GM18861 (cell line): ENCODE measurements around the gene STPG3.
"Not testable (repeated sequence)": the region's sequence is repeated elsewhere in the genome, so short reads cannot be mapped to it uniquely, and the experiment has no call there.

ENCODE experiments used
- ATAC-seq: cut with Tn5 transposase; IDR thresholded peaks from one replicate; pipeline ENCODE4 v1.9.1; 2021; ENCODE audit not compliant: unreplicated experiment

The STPG3 gene

DNA sequence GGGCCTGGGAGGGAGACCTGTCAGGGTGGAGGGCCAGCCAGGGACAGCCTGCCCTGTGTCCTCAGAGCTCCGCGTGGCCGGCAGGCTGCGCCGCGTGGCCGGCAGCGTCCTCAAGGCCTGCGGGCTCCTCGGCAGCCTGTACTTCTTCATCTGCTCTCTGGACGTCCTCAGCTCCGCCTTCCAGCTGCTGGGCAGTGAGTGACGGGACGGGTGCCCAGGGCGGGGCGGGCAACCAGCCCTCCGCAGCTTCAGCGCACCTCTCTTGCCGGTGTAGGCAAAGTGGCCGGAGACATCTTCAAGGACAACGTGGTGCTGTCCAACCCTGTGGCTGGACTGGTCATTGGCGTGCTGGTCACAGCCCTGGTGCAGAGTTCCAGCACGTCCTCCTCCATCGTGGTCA, 18.6 kb upstream of the STPG3 start:
- ATAC-seq, result no peak

DNA sequence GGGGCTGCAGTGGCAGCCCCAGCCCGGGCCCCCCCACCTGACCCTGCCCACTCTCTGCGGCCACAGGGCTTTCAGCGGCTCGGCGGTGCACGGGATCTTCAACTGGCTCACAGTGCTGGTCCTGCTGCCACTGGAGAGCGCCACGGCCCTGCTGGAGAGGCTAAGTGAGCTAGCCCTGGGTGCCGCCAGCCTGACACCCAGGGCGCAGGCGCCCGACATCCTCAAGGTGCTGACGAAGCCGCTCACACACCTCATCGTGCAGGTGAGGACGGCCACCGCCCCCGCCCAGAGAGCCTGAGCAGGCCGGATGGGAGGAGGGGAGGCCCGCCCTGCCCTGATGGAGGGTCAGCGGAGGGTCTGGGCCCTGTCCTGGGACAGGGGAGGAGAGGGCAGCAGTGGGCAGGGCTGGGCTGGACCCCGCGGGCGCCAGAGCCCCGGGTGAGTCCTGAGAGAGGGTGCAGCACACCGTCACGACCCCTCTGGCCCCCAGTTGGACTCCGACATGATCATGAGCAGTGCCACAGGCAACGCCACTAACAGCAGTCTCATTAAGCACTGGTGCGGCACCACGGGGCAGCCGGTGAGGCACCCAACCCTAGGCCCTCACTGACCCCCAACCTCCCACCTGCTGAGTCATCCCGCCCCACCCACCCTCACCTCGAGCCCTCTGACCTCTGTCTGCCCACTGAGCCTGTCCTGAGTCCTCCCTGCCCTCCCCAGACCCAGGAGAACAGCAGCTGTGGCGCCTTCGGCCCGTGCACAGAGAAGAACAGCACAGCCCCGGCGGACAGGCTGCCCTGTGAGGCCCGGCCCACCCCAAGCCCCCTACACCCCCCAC, 17.7 kb upstream of the STPG3 start:
- ATAC-seq, result no peak

DNA sequence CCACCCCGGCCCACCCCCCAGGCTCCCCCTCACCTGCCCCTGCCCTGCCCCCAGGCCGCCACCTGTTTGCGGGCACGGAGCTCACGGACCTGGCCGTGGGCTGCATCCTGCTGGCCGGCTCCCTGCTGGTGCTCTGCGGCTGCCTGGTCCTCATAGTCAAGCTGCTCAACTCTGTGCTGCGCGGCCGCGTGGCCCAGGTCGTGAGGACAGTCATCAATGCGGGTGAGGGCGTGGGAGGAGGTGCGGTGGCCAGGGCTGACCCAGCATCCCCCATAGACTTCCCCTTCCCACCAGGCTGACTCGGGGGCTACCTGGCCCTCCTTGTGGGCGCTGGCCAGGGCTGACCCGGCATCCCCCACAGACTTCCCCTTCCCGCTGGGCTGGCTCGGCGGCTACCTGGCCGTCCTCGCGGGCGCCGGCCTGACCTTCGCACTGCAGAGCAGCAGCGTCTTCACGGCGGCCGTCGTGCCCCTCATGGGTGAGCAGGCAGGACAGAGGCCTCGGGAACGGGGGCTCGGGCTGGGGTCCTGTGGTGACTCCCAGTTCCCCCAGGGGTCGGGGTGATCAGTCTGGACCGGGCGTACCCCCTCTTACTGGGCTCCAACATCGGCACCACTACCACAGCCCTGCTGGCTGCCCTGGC, 16.9 kb upstream of the STPG3 start:
- ATAC-seq, result no peak

DNA sequence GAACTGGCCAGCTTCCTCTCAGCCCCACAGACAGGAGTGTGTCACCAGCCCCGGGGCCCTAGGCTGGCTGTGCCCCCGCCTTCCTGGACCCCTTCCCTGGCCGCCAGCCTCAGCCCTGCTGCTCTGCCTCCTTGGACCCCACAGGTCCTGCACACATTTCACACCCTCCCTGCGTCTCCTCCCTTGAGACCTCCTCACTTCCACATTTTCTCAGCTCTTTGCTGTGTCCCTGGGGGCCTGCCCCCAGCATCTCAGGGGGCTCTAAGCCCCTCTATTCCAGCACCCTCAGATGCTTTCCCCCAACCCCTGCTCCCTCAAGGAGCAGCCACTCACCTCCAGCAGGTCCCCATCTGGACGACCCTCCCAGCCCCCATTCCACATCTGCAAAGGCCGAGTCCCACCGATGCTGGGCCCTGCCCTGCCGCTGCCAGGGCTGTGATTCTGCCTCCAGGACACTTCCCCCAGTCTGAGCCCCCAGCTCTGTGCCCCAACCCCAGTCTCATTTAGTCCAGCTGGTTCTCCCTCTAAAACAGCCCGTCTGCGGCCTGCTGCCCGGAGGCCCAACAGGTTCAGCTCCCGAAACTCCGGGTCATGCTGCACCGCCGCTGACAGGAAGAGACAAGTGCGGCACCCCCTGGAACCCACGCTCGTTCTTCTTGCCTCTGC, 16.2 kb upstream of the STPG3 start:
- no peak for ATAC-seq

DNA sequence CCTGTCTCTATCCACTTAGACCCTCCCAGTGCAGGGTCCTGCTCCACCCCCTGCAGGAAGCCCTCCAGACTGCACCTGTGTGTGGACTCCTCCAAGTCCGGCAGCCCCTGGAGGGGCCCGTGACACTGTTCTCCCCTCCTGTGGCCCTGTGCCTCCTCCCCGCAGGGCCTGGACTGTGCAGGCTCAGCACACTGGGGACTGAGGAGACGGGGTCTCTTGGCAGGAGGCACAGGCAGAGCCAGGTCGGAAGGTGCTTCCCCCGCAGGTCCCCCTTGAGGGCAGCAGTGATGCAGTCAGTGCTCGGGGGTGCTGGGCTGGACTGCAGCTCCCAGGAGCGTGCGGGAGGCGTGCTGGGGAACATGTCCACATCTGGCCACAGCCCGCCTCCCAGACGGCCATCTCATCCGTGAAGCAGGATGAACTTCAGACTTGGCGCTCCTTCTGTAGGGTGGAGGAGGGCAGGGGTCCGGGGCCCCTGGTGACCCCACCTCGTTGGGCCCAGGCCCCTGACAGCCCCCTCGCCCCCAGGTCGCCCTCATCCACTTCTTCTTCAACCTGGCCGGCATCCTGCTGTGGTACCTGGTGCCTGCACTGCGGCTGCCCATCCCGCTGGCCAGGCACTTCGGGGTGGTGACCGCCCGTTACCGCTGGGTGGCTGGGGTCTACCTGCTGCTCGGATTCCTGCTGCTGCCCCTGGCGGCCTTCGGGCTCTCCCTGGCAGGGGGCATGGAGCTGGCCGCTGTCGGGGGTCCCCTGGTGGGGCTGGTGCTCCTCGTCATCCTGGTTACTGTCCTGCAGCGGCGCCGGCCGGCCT, 15.5 kb upstream of the STPG3 start:
- no peak for ATAC-seq

DNA sequence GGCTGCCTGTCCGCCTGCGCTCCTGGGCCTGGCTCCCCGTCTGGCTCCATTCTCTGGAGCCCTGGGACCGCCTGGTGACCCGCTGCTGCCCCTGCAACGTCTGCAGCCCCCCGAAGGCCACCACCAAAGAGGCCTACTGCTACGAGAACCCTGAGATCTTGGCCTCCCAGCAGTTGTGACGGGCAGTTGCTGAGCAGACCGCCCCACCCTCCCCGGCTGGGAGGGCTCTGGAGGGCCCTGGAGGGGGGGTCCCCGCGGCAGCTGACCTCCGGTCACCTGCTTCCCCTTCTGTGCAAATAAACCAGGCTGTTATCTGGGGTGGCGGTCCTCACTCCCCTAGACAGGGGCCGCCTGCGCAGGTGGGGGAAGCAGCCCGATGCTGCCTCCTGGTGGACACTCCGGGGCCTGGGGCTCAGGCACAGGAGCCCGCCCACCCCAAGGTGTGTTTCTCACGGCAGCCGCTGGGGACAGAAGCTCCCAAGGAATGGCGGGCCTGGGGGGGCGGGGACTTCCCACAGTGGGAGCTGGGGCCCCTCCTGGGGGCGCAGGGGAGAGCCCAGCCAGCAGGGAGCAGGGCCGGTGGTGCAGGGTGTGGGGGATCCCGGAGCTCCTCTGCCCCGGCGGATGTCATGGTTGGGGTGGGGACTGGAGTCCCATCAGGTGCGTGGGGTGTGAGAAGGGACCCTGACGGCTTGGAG, 14.7 kb upstream of the STPG3 start:
- no peak for ATAC-seq

DNA sequence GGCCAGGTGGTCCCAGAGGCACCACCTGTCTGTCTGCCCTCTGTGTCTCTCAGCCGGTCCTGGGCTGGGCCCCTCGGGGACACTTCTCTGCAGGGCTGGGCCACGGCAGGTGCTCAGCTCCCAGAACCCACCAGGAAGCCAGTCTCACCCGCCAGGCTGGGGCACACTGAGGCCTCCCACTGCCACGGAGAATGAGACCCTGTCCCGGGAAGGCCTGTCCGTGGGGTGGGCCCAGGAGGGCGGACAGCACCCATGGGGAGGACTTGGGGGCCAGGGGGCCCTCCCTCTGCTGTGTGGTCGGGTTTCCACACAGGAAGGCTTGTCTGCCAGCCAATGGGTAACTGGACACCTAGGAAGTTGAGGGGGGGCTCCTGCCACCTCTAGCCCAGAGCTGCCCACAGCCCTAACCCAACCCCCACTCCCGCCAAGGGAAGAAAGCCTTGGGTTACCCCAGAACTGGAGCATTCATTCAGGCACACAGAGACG, 14.1 kb upstream of the STPG3 start:
- ATAC-seq, result no peak

DNA sequence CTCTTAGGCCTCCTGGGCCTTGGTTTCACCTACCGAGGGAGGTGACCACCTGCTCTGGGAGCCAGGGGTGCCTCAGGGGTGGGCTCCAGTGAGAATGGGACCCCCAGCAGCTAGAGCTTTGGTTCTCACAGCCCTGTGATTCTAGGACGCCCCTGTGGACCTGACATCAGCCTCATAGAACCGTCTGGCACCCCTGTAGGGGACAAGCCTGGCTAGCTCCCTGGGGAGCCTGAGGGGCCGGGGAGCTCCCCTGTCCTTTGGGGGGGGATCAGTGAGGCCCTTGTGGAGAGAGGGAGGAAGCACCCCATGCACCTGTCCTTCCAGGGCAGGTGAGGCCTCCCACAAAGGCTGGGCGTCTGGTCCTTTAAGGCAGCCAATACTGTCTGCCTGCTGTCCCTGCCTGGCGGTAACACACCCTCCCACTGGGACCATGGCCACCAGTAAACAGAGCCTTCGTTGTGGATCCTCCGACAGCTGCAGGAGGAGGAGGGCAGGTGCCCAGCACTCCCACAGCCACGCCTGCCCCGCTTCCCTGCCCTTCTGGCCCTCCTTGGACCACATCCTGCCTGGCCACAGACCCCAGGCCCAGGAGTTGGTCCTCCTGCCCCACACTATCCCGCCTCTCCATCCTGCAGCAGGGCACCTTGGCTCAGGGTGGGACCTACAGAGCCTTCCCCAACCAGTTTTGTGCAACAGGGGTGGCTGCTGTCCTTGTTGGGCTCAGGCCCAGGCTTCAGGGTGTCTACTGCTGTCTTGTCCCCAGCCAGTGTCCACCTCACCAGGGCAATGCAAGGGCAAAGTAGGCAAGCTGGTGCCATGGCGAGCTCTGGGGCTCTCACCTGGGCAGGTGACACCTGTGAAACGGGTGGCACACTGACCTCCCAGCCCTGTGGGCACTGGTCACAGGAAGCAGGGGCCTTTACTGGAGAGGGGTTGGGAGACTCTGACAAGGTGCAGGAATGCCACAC, 13.0 kb upstream of the STPG3 start:
- no peak for ATAC-seq

DNA sequence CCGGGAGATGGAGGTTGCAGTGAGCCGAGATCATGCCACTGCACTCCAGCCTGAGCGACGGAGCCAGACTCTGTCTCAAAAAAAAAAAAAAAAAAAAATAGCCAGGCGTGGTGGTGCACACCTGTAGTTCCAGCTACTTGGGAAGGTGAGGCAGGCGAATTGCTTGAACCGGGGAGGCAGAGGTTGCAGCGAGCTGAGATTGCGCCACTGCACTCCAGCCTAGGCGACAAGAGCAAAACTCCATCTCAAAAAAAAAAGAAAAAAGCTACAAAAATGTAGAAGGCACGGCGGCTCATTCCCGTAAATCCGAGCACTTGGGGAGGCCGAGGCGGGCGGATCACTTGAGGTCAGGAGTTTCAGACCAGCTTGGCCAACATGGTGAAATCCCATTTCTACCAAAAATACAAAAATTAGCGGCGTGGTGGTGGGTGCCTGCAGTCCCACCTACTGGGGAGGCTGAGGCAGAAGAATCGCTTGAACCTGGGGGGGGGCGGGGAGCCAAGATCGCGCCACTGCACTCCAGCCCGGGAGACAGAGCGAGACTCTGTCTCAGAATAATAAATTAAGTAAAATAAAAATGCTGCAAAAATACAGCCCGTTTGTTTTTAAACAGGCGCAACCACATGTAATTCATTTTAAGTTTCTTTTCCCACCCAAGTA, 11.4 kb upstream of the STPG3 start:
- ATAC-seq, result not testable (repeated sequence)

DNA sequence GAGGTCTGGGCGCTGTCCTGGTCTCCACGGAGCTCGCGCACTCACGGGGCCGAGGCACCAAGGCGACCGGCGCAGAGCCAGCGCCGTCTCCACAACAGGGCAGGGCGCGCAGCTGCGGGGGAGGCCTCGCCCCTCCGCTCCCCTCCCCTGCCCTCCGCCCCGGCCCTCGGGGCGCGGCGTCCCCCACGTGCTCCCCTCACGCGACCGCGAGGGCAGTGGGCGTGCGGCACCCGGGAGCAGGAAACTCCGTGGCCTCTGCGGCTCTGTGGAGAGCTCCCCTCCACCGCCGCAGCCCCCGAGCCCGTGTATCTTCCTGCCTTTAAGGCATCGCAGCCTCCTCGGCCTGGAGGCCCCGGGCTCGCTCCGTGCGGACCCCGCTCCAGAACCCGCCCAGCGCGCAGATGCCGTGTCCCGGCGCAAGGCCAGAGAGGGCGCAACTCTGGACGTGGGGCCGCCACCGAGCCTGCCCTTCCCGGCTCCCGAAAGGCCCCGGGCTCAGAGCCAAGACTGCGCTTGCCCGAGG, 10.7 kb upstream of the STPG3 start:
- ATAC-seq, result peak; percentile 12

DNA sequence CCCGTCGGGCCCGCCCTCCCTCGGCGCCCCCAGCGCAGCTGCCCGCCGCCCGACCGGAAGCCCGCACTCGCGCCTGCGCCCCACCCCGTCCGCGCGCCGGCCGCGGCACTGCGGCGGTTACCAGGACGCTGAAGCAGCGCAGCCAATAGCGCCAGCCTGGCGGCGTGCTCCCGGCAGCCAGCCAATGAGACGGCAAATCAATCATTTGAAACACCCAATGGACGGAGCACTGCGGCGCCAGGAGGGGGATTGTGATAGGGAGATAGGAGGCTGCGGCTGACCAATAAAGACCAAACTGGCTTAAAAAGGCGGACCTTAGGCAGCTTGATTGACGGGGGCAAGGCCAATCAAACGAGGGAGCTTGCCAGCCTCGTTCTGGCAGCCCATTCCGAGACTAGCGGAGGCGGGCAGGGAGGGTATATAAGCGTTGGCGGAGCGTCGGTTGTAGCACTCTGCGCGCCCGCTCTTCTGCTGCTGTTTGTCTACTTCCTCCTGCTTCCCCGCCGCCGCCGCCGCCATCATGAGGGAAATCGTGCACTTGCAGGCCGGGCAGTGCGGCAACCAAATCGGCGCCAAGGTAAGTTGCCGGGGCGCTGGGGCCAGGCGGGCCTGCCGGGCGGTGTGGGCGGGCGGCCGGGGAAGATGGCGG, 10.1 kb upstream of the STPG3 start, which contains the start of gene TUBB4B:
TSS of gene TUBB4B (plus strand) at position 447 of the 649 bp plus-strand sequence. CDS start at position 521, 74 bp downstream.
- ATAC-seq, result peak; percentile 68

DNA sequence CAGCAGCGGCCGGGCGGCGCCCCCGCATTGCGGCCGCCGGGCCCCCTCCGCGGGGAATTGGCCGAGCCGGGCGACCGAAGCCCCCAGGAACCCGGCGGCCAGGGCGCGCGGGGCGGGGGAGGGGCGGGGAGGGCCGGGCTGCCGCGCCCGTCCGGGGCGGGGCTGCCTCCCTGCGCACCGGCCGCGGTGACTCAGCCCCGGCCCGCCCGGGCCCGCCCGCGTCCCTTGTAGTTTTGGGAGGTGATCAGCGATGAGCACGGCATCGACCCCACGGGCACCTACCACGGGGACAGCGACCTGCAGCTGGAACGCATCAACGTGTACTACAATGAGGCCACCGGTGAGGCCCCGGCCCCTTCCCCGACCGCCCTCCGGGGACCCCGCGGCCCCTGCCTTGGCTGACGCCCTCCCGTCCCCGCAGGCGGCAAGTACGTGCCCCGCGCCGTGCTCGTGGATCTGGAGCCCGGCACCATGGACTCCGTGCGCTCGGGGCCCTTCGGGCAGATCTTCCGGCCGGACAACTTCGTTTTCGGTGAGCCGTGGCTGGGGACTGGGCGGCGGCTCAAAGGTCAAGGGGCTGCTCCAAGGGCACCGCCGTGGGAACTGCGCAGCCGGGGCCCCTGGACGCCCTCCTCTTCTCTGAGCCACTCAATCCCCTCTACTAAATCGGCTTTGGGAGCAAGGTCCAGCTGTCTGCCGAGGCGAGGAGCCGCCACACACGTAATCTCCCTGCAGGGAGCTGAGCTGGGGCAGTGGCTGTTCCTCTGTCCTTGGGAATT, 9.4 kb upstream of the STPG3 start:
- peak; percentile 1 for ATAC-seq

DNA sequence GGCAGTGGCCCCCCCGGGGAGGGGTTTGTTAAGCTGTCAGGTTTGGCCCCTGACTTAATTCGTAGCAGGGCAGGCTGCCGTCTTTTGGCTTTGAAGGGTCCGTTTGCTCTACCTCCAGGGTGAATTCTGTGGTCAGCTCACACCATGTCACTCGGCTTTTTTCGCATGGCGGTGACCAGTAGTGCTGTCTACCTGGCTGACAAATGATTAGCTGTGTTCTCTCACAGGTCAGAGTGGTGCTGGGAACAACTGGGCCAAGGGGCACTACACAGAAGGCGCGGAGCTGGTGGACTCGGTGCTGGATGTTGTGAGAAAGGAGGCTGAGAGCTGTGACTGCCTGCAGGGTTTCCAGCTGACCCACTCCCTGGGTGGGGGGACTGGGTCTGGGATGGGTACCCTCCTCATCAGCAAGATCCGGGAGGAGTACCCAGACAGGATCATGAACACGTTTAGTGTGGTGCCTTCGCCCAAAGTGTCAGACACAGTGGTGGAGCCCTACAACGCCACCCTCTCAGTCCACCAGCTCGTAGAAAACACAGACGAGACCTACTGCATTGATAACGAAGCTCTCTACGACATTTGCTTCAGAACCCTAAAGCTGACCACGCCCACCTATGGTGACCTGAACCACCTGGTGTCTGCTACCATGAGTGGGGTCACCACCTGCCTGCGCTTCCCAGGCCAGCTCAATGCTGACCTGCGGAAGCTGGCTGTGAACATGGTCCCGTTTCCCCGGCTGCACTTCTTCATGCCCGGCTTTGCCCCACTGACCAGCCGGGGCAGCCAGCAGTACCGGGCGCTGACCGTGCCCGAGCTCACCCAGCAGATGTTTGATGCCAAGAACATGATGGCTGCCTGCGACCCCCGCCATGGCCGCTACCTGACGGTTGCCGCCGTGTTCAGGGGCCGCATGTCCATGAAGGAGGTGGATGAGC, 8.6 kb upstream of the STPG3 start:
- ATAC-seq, result no peak

DNA sequence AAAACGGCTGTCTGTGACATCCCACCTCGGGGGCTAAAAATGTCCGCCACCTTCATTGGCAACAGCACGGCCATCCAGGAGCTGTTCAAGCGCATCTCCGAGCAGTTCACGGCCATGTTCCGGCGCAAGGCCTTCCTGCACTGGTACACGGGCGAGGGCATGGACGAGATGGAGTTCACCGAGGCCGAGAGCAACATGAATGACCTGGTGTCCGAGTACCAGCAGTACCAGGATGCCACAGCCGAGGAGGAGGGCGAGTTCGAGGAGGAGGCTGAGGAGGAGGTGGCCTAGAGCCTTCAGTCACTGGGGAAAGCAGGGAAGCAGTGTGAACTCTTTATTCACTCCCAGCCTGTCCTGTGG, 7.8 kb upstream of the STPG3 start:
- ATAC-seq, result not testable (repeated sequence)

DNA sequence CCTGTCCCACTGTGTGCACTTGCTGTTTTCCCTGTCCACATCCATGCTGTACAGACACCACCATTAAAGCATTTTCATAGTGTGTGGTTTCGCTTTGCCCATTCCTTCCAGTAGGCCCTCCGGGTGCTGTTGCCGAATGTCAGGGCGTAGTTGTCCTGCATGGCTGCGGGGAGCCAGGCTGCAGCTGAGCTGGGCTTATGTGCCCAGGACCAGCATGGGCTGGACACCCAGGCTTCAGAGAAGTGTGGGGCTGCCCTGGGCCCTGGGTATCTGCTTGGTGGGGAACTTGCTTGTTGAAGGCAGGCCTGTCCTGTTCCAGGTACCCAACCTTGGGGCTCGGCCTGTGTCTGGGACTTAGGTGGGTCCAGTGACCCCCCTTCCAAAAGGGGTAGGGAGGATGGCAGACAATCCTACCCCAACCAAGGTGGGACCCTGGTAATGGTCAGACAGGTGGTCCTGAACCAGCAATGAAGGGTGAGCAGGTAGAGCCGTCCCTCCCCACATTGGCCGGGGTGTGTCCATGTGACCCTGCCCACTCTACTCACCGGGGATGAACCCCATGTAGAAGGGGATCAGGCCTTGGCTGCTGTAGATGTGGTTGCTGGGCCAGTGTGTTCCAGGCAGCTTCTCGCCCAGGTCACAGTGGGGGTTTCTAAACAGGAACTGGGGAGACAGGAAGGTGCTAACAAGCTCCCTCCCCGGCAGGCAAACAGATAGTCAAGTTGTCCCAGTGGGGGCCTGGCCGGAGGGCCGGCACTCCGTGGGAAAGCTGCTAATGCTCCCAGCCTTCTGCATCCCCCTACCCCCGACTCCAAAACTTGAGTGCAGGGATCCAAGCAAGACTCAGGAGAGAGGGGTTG, 7.2 kb upstream of the STPG3 start:
- no peak for ATAC-seq
